GM23248 (cell line): ENCODE measurements around the gene SHMT1. TPM values are rescaled to one million over a fixed set of nuclear protein-coding genes. Genes with fewer than 3 reads are reported as not detected.
"Not testable (repeated sequence)": the region's sequence is repeated elsewhere in the genome, so short reads cannot be mapped to it uniquely, and the experiment has no call there.

Experiments
- DNase-seq: peaks from one replicate; pipeline ENCODE4 v3.0.0-alpha.2; 2015
- H2AFZ ChIP-seq: fragments of 200-600 bp; sonication (generic); 2 replicates; pipeline ENCODE4 v1.6.1; 2016; ENCODE audit warnings: antibody characterized with exemption
- H3F3A ChIP-seq: fragments of 200-600 bp; sonication (generic); 2 replicates; pipeline ENCODE4 v1.6.1; 2016; ENCODE audit warnings: mild to moderate bottlenecking, antibody characterized with exemption, mixed run types; ENCODE audit not compliant: insufficient read depth
- H3K27ac ChIP-seq: fragments of 200-600 bp; sonication (generic); 2 replicates; pipeline ENCODE4 v1.5.1; 2016; ENCODE audit warnings: mild to moderate bottlenecking
- H3K27me3 ChIP-seq: fragments of 200-600 bp; sonication (generic); replicated peaks from 2 replicates; pipeline ENCODE4 v1.6.1; 2016; ENCODE audit warnings: mild to moderate bottlenecking; ENCODE audit not compliant: insufficient read depth
- H3K36me3 ChIP-seq: fragments of 200-600 bp; sonication (generic); 2 replicates; pipeline ENCODE4 v1.6.1; 2016; ENCODE audit warnings: low read depth, mild to moderate bottlenecking
- H3K4me1 ChIP-seq: fragments of 200-600 bp; sonication (generic); 2 replicates; pipeline ENCODE4 v1.6.1; 2016; ENCODE audit warnings: mild to moderate bottlenecking; ENCODE audit not compliant: insufficient read depth
- H3K4me2 ChIP-seq: fragments of 200-600 bp; sonication (generic); one replicate; pipeline ENCODE4 v1.6.1; 2016; ENCODE audit warnings: mild to moderate bottlenecking; ENCODE audit not compliant: unreplicated experiment
- H3K4me3 ChIP-seq: fragments of 200-600 bp; sonication (generic); 2 replicates; pipeline ENCODE4 v1.5.1; 2016; ENCODE audit warnings: mild to moderate bottlenecking
- H3K79me2 ChIP-seq: fragments of 200-600 bp; sonication (generic); 2 replicates; pipeline ENCODE4 v1.6.1; 2016; ENCODE audit warnings: mild to moderate bottlenecking; ENCODE audit not compliant: insufficient read depth
- H3K9ac ChIP-seq: fragments of 200-600 bp; sonication (generic); 2 replicates; pipeline ENCODE4 v1.6.1; 2016; ENCODE audit warnings: mild to moderate bottlenecking
- H3K9me2 ChIP-seq: fragments of 200-600 bp; sonication (generic); 2 replicates; pipeline ENCODE4 v1.6.1; 2016; ENCODE audit warnings: mixed run types, mild to moderate bottlenecking, moderate library complexity; ENCODE audit not compliant: insufficient read depth
- H3K9me3 ChIP-seq: fragments of 200-600 bp; sonication (generic); one replicate; pipeline ENCODE4 v1.6.1; 2017; ENCODE audit warnings: low read depth
- H4K20me1 ChIP-seq: fragments of 200-600 bp; sonication (generic); 2 replicates; pipeline ENCODE4 v1.6.0; 2016; ENCODE audit not compliant: insufficient read depth
- EZH2 ChIP-seq: fragments of 200-600 bp; sonication (generic); IDR thresholded peaks from 2 replicates; pipeline ENCODE4 v1.6.1; 2018; ENCODE audit warnings: antibody characterized with exemption, mild to moderate bottlenecking; ENCODE audit not compliant: insufficient read depth, poor library complexity, severe bottlenecking
- EZH2phosphoT487 ChIP-seq: fragments of 200-600 bp; sonication (generic); IDR thresholded peaks from 2 replicates; pipeline ENCODE4 v1.6.1; 2018; ENCODE audit warnings: antibody characterized with exemption, moderate library complexity, mild to moderate bottlenecking, low read depth; ENCODE audit not compliant: insufficient read depth
- WGBS, 2 experiments: methylation state at CpG; one replicate each; pipeline ENCODE4 v1.1.6; 2015 to 2017; ENCODE audit warnings: low lambda C conversion rate in 2 of 2, low coverage in 1 of 2; ENCODE audit errors: missing lambda C conversion rate in 2 of 2; 5-methylcytosine and 5-hydroxymethylcytosine counted together
- in situ Hi-C: fragments of 300-500 bp; cut with MboI; formaldehyde crosslinking; loops from 2 replicates; pipeline ENCODE4 v1.15.0; 2020
- polyA plus RNA-seq: library from polyadenylated mRNA; unstranded; fragments of >200 nt; fragmentation: Nextera tagmentation; extraction: Ambion mirVana; gene quantifications from 2 replicates; pipeline ENCODE4 v1.2.1, GENCODE V29; 2016
- total RNA-seq: library from RNA; depleted of rRNA; stranded (reverse); fragments of >200 nt; shearing (Covaris generic); gene quantifications from 2 replicates; pipeline ENCODE4 v1.2.3, GENCODE V29; 2014

SHMT1 gene
- total and polyA plus RNA-seq, 2 experiments from 2014 or later, result 3.5 to 5.9 TPM

GRCh38 chr17:18374216-18374615 is 10.9 kb upstream of the SHMT1 start:
- H3K4me2 ChIP-seq, result no peak overlapping the region
- H3K79me2 ChIP-seq, result no peaks in the 10 kb centered on the region
- no peaks in the 10 kb centered on the region for H3K36me3 ChIP-seq
- no peaks in the 10 kb centered on the region for H3K4me1 ChIP-seq
- no peak for TF ChIP-seq EZH2phosphoT487
- TF ChIP-seq EZH2, result no peak
- DNase-seq, result no peak
- 73% methylated on average over 7 of the region's 7 CpGs for WGBS, 2 experiments
- no peaks in the 10 kb centered on the region for H3K27me3 ChIP-seq
- no peaks in the 10 kb centered on the region for H3F3A ChIP-seq
- H3K9ac ChIP-seq, result no peak overlapping the region
- H2AFZ ChIP-seq, result no peak overlapping the region
- H3K4me3 ChIP-seq, result no peak overlapping the region
- H4K20me1 ChIP-seq, result no peaks in the 10 kb centered on the region
- no peak overlapping the region for H3K27ac ChIP-seq
- in situ Hi-C loops, result no loop called here
- no peaks in the 10 kb centered on the region for H3K9me2 ChIP-seq
- no peaks in the 10 kb centered on the region for H3K9me3 ChIP-seq

- in situ Hi-C loops, H3K4me1 ChIP-seq, H3K4me3 ChIP-seq, H3F3A ChIP-seq, H3K36me3 ChIP-seq, H3K9ac ChIP-seq, H3K9me2 ChIP-seq, H3K79me2 ChIP-seq, H3K27ac ChIP-seq, H3K27me3 ChIP-seq, H4K20me1 ChIP-seq, H3K9me3 ChIP-seq, DNase-seq, H2AFZ ChIP-seq, H3K4me2 ChIP-seq: not testable (repeated sequence)
- WGBS, 2 experiments, result 78 to 84% methylated on average over 6 of the region's 6 CpGs
These were observed 9.8 kb upstream of the SHMT1 start for GRCh38 chr17:18373181-18373580.

GRCh38 chr17:18371455-18371854 is 8.1 kb upstream of the SHMT1 start:
- no peak for TF ChIP-seq EZH2
- no peak for TF ChIP-seq EZH2phosphoT487
- no peak for DNase-seq
- no peak overlapping the region for H3K4me3 ChIP-seq
- H4K20me1 ChIP-seq, result no peaks in the 10 kb centered on the region
- H3K27me3 ChIP-seq, result no peaks in the 10 kb centered on the region; the same call in 1 of the 2 replicates
- no peaks in the 10 kb centered on the region for H3K9me2 ChIP-seq
- H3K36me3 ChIP-seq, result no peaks in the 10 kb centered on the region
- 63 to 67% methylated on average over 7 of the region's 7 CpGs for WGBS, 2 experiments
- H3K27ac ChIP-seq, result no peak overlapping the region
- no peak overlapping the region for H3K4me2 ChIP-seq
- no peaks in the 10 kb centered on the region for H3K79me2 ChIP-seq
- H3K9ac ChIP-seq, result no peak overlapping the region
- no peak overlapping the region for H2AFZ ChIP-seq
- no peaks in the 10 kb centered on the region for H3K4me1 ChIP-seq
- in situ Hi-C loops, result no loop called here
- no peaks in the 10 kb centered on the region for H3F3A ChIP-seq
- H3K9me3 ChIP-seq, result no peaks in the 10 kb centered on the region

- Histone ChIP-seq H4K20me1 (no peaks in the 10 kb centered on the region), H3K4me3 (no peak overlapping the region), H3K4me1 (no peaks in the 10 kb centered on the region), H3K79me2 (no peaks in the 10 kb centered on the region), H3K9me2 (no peaks in the 10 kb centered on the region), H3K4me2 (no peak overlapping the region), H3K27ac (no peak overlapping the region), H3K9me3 (no peaks in the 10 kb centered on the region), H3K36me3 (no peaks in the 10 kb centered on the region), H2AFZ (no peak overlapping the region), H3K27me3 (no peaks in the 10 kb centered on the region; the same call in 1 of the 2 replicates), H3K9ac (no peak overlapping the region), H3F3A (no peaks in the 10 kb centered on the region)
- no peak for DNase-seq
- 88% methylated on average over 5 of the region's 5 CpGs; no CpG with 5 or more reads in 1 of the 2 experiments for WGBS, 2 experiments
- TF ChIP-seq EZH2 (no peak), EZH2phosphoT487 (no peak)
- in situ Hi-C loops, result no loop called here
These were observed 7.4 kb upstream of the SHMT1 start for GRCh38 chr17:18370761-18371160.

GRCh38 chr17:18368946-18369345 is 5.6 kb upstream of the SHMT1 start:
- H3K9ac ChIP-seq, result no peak overlapping the region
- no peaks in the 10 kb centered on the region for H3K36me3 ChIP-seq
- H4K20me1 ChIP-seq, result no peaks in the 10 kb centered on the region
- in situ Hi-C loops, result no loop called here
- TF ChIP-seq EZH2phosphoT487 (no peak), EZH2 (no peak)
- no peaks in the 10 kb centered on the region for H3K9me2 ChIP-seq
- no peak overlapping the region for H3K27ac ChIP-seq
- H3K4me1 ChIP-seq, result no peaks in the 10 kb centered on the region
- WGBS, 2 experiments, result 54 to 55% methylated on average over 8 of the region's 8 CpGs
- no peak for DNase-seq
- no peak overlapping the region for H2AFZ ChIP-seq
- no peaks in the 10 kb centered on the region; the same call in 1 of the 2 replicates for H3K27me3 ChIP-seq
- H3K79me2 ChIP-seq, result no peaks in the 10 kb centered on the region
- no peaks in the 10 kb centered on the region for H3K9me3 ChIP-seq
- H3F3A ChIP-seq, result no peaks in the 10 kb centered on the region
- H3K4me3 ChIP-seq, result no peak overlapping the region
- no peak overlapping the region for H3K4me2 ChIP-seq
